Chondrocyte (in vitro differentiated cells): ENCODE data around the gene SULT2B1. TPM values are rescaled to one million over a fixed set of nuclear protein-coding genes. Genes with fewer than 3 reads are reported as not detected.

ENCODE experiments used
- DNase-seq: peaks from one replicate; pipeline ENCODE4 v3.0.0; 2021; ENCODE audit warnings: mixed read lengths, low spot score
- H3K27ac Mint-ChIP-seq: one replicate; pipeline ENCODE4 v1.8.0; 2021; ENCODE audit warnings: mild to moderate bottlenecking, moderate library complexity, mixed read lengths; ENCODE audit not compliant: unreplicated experiment
- H3K27me3 Mint-ChIP-seq: 2 replicates; pipeline ENCODE4 v1.8.0; 2021; ENCODE audit warnings: low read depth, mixed read lengths
- H3K36me3 Mint-ChIP-seq: 2 replicates; pipeline ENCODE4 v1.8.0; 2021; ENCODE audit warnings: low read depth, mixed read lengths
- H3K4me1 Mint-ChIP-seq: 2 replicates; pipeline ENCODE4 v1.8.0; 2021; ENCODE audit warnings: low read depth, mild to moderate bottlenecking, mixed read lengths
- H3K4me3 Mint-ChIP-seq: one replicate; pipeline ENCODE4 v1.8.0; 2021; ENCODE audit warnings: mild to moderate bottlenecking, moderate library complexity, mixed read lengths; ENCODE audit not compliant: unreplicated experiment
- H3K9me3 Mint-ChIP-seq: 2 replicates; pipeline ENCODE4 v1.8.0; 2021; ENCODE audit warnings: low read depth, mixed read lengths
- CTCF ChIP-seq: fragments of 200-600 bp; sonication (generic); IDR thresholded peaks from 2 replicates; pipeline ENCODE4 v1.5.0; 2021; ENCODE audit warnings: antibody characterized with exemption, mild to moderate bottlenecking, moderate library complexity
- total RNA-seq: library from RNA; stranded (reverse); gene quantifications from 3 replicates; pipeline ENCODE4 v1.2.1, GENCODE V29; 2021

SULT2B1 gene
- total RNA-seq, 1 donor from 2014 or later, result 0.22 TPM

GRCh38 chr19:48638831-48639381 lies 86.9 kb downstream of the SULT2B1 start:
- no peaks in the 10 kb centered on the region for H3K27me3 Mint-ChIP-seq
- no peak for DNase-seq
- no peak for TF ChIP-seq CTCF
- H3K9me3 Mint-ChIP-seq, result no peaks in the 10 kb centered on the region
- no peaks in the 10 kb centered on the region for H3K36me3 Mint-ChIP-seq
- no peak overlapping the region for H3K4me3 Mint-ChIP-seq
- H3K27ac Mint-ChIP-seq, result no peak overlapping the region
- peaks cover 39% of the 10 kb centered on the region for H3K4me1 Mint-ChIP-seq

GRCh38 chr19:48639483-48640375 lies 87.8 kb downstream of the SULT2B1 start:
- no peaks in the 10 kb centered on the region for H3K36me3 Mint-ChIP-seq
- peaks cover 32% of the 10 kb centered on the region for H3K4me1 Mint-ChIP-seq
- no peak for DNase-seq
- no peak overlapping the region for H3K4me3 Mint-ChIP-seq
- H3K9me3 Mint-ChIP-seq, result no peaks in the 10 kb centered on the region
- TF ChIP-seq CTCF, result no peak
- H3K27me3 Mint-ChIP-seq, result no peaks in the 10 kb centered on the region
- no peak overlapping the region for H3K27ac Mint-ChIP-seq

GRCh38 chr19:48641850-48642249 lies 89.9 kb downstream of the SULT2B1 start:
- Mint-ChIP-seq H3K4me1 (peaks cover 39% of the 10 kb centered on the region), H3K4me3 (no peak overlapping the region), H3K9me3 (no peaks in the 10 kb centered on the region), H3K36me3 (no peaks in the 10 kb centered on the region), H3K27ac (no peak overlapping the region), H3K27me3 (no peaks in the 10 kb centered on the region)
- no peak for DNase-seq
- no peak for TF ChIP-seq CTCF

GRCh38 chr19:48642862-48643261 lies 90.9 kb downstream of the SULT2B1 start:
- no peak for DNase-seq
- Mint-ChIP-seq H3K27me3 (no peaks in the 10 kb centered on the region), H3K9me3 (no peaks in the 10 kb centered on the region), H3K4me3 (no peak overlapping the region), H3K36me3 (no peaks in the 10 kb centered on the region), H3K4me1 (peaks cover 32% of the 10 kb centered on the region), H3K27ac (no peak overlapping the region)
- TF ChIP-seq CTCF, result no peak

- no peaks in the 10 kb centered on the region for H3K36me3 Mint-ChIP-seq
- no peak for TF ChIP-seq CTCF
- H3K27me3 Mint-ChIP-seq, result no peaks in the 10 kb centered on the region
- no peak overlapping the region for H3K27ac Mint-ChIP-seq
- peaks cover 28% of the 10 kb centered on the region for H3K4me1 Mint-ChIP-seq
- no peak overlapping the region for H3K4me3 Mint-ChIP-seq
- no peaks in the 10 kb centered on the region for H3K9me3 Mint-ChIP-seq
- DNase-seq, result no peak
These were observed 92.4 kb downstream of the SULT2B1 start for GRCh38 chr19:48644355-48644754.
